ENCODE data around the gene CCL4.
"Not testable (repeated sequence)": the region's sequence is repeated elsewhere in the genome, so short reads cannot be mapped to it uniquely, and the experiment has no call there.

The CCL4 gene

DNA sequence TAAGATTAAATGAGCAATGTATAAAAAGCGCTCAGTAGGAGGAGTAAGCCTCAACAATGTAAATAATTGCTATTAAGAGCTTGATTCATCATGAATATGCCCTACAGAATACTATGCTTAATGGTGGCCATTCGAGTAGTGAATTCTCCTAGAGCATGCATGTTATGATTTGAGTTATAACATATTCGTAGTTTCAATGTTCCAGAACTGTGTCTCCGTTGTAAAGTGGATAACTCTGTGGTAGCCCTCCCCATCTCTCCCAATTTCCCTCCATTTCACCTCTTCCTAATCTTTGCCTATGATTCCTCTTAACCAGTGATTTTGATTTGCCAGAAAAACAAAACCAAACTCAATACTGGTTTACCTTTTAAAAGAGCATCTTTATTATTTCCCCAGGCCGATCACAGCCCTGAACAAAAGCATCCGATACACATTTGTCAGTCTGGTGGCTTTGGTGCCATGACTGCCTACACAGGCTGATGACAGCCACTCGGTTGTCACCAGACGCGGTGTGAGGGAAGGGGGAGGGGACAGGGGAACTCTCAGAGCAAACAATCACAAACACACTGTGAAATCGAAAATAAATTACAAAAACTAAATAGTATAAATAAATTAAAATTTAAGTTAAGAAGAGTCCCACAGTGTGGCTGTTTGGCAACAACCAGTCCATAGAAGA lies 15.6 kb upstream of the CCL4 start:
- DNase-seq (ENCODE audit: low spot score): peak; percentile 50

DNA sequence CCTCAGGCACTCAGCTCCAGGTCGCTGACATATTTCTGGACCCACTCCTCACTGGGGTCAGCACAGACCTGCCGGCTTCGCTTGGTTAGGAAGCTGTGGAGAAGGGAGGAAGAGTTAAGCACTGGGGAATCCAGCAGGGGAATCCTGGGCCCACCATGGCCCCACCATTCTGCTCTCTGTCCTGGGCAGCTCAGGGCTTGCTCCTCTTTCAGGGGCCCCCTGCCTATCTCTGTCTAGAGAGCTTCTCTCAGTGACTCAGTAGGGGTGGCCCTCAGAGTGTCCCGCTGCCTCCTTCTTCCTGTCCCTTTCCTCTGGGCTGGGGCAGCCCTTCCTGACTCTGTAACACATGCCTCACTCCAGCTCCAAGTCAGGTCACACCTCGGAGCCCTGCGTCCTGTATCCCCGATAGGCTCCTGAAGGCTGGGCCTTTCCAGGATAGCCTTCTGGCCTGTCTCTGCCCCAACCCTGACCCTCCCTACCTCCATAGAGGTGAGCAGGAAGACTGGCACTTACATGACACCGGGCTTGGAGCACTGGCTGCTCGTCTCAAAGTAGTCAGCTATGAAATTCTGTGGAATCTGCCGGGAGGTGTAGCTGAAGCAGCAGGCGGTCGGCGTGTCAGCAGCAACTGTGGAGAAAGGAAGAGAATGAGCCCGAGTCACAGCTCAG lies 14.8 kb upstream of the CCL4 start:
- DNase-seq (ENCODE audit: low spot score): no peak

DNA sequence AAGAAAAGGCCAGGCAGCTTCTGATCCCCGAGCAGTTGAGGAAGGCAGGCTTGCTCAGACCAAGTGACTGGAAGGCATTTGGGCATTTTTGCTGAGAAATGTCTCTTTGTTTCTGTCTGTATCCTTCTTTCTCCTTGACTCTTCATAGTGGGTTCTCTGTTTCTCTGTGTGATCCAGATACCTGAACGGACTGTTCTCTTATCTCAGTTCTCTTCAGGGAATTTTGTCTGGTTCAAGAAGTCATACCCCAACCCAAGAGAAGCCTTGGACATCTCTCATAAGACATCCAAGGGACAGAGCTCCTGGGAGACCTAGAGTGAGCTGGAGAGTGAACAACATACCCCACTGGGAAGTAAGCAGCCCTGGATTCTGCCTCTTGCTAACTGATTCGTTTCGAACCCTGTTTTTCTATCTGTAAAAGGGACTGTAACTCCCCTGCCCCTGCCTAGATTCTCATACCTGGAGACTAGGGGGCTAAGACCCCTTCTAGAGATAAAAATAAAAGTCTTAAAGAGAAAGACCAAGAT lies 14.2 kb upstream of the CCL4 start:
- DNase-seq (ENCODE audit: low spot score): no peak

DNA sequence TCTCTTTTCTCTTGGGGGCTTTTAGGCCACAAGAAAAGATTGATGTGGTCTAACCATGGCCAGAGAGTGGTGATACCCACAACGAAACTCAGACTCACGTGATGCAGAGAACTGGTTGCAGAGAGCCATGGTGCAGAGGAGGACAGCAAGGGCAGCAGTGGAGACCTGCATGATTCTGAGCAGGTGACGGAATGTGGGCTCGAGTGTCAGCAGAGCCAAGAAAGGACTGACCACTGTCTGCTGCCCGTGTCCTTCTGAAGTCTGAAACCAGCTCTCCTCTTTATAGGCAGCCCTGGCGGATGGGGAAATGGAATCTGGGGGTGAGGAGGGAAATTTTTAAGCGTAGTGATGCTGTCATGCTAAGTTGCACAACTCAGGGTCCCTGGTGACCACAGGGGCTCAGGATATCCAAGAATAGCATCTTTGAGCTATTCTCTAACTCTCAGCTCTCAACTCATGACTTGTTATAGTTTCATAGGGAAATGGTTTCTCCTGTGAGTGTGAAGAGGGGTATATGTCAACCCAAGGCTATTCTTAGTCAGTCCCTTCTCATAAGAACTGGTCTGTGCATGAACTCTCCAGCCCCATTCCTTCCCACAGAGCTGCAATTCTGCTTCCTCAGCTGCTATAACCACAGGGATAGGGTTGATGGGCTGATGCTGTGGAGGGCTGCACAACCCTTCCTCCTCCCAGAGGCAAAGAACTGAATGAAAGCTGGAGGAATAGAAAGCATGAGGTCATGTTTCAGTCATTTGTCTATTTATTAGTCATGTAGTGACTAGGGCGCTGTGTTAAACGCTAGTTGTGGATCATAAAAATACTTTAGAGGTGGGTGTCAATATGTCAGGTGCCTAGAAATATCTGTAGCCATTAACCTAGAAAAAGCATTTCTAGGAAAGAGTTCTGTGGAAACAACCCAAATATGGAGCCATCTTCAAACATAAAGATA lies 13.5 kb upstream of the CCL4 start, which contains the start of gene CCL3:
Gene CCL3 (minus strand): TSS at position 256 of the 949 bp plus-strand sequence. CDS start 85 bp downstream, at position 171.
- peak; percentile 46 for DNase-seq (ENCODE audit: low spot score)

DNA sequence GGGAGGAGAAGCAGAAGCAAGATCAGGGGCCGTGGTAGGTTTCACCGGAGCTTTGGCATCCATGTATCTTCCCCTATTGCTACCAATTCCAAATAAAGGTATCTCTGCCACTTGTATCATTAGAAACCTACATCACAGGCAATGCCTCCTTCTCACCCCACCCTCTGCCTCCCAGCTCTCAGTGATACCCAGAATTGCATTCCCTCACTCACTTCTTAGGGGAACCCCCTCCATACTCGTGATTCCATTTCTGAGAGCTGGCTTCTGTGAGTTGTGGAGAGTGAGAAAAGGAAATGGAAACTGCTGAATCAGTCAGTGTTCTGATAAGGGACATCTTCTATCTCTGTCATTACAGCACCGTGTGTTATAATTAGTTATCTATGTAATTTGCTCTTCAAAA lies 11.4 kb upstream of the CCL4 start:
- peak; percentile 64 for DNase-seq (ENCODE audit: low spot score)

DNA sequence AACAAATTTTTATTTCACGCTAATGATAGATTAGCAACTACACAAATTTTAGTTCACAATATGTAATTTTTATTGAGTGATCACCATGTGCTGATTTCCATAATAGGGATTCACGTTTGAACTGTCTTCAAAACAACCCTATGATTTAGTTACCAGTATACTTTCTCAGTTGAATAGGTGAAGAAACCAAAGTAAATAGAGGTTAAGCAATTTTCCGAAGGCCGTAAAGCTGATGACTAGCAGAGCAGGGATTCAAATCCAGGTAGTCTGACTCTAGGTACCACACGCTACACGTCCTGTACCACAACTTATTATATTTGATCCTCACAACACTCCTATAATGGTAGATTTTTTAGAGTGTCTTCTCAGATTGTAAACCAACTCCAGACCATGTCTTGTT lies 10.9 kb upstream of the CCL4 start:
- not testable (repeated sequence) for DNase-seq (ENCODE audit: low spot score)

DNA sequence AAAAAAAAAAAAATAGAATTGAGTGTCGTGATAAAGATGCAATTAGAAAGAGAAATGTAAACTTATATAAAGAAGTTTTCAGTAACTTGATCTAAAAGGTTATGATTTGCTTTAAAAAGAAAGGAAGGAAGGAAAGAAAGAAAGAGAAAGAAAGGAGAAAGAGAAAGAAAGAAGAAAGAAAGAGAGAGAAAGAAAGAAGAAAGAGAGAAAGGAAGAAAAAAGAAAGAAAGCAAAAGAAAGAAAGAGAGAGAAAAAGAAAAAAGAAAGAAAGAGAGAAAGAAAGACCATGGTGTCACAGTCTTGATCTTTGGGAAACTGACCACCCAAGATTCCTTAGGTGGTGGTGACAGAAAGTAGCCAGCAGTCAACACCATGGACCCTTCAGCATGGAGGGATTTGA lies 9.4 kb upstream of the CCL4 start:
- no peak for DNase-seq (ENCODE audit: low spot score)

DNA sequence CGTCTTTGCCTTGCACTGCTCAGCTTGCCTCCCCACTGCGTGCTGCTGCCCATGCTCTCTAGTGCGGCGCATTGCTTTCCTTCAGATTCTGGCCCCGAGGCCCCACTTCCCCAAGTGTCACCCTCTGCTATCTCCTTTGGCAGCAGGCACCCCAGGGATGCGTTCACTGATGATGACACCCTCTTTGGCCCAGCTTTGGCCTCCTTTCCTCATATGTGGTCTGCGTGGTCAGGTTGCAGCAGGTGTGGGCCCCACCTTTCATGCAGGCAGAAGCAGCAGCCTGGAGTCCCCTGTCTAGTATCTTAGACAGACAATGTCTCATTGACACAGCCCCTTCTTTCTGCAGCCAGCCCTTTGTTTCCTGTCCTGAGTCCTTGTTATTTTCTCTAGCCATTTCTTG lies 8.9 kb upstream of the CCL4 start:
- DNase-seq (ENCODE audit: low spot score): no peak

DNA sequence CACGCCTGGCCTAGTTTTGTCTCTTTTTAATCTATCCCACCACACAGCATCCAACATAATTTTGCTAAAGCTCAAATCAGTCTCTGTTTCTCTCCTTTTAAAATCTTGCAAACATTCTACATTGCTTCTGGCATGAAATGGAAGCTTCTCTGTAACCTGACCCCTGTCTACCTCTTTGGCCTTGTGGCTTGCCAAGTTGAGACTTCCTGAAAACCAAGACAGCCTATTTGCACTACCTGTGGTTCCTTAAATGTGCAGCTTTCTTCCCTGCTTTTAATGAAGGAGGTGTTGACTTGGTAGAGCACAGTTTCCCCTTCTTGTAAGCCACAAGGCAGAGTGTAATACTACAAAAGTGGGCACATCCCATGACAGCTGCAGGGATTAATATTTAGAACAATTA lies 7.6 kb upstream of the CCL4 start:
- no peak for DNase-seq (ENCODE audit: low spot score)

DNA sequence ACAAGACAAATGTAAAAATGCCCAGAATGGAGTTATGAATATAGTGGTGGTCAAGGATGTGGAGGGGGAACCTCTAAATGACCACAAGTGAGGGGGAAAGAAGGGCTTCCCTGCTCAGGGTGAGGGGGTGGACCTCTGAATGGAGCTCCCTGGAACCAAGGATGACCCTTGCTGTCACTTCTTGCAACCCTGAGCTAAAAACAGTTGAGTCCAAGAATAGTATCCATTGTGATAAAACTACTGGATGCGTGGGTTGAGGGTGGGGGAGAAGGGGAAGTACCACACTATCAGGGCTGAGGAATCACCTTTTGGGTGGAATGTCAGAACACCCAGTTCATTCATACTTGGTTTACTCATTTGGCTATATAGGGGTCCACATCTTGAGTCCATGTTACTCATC lies 4.6 kb upstream of the CCL4 start:
- DNase-seq (ENCODE audit: low spot score): not testable (repeated sequence)

DNA sequence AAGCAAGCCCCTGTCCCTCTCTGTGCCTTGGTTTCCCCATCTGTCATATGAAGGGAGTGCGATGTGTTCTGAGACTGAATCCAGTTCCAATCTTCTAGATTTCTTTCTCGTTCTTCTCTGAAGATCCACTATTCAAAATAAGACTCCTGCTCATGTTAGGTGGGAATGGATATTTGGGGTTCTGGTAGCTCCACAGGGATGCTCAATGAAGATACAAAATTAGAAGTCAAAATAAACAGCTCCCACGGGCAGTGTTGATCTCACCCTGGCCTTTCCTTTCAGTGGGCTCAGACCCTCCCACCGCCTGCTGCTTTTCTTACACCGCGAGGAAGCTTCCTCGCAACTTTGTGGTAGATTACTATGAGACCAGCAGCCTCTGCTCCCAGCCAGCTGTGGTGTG lies 619 bp downstream of the CCL4 start:
- DNase-seq (ENCODE audit: low spot score): not testable (repeated sequence)

DNA sequence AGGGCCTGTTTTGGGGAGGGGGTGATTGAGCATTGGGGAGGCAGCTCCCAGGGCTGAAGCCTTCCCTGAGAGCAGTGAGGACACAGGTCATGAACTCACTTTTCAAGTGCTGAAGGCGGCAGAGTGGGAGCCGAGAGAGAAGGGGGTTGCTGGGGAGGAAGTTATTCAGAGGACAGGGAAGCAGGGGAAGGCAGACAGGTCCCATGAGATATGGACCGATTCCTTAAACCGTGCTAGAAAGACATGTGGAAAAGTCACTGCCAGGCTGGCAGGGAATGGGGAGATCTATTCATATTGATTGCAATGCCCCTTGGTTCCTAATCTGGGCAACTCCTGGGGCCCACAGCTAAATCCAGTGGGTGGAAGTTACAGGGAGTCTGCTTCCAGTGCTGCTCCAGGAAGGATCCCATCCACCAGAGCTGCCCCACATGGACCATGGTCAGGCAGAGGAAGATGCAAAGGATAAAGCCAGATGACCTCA lies 1.1 kb downstream of the CCL4 start:
- no peak for DNase-seq (ENCODE audit: low spot score)

DNA sequence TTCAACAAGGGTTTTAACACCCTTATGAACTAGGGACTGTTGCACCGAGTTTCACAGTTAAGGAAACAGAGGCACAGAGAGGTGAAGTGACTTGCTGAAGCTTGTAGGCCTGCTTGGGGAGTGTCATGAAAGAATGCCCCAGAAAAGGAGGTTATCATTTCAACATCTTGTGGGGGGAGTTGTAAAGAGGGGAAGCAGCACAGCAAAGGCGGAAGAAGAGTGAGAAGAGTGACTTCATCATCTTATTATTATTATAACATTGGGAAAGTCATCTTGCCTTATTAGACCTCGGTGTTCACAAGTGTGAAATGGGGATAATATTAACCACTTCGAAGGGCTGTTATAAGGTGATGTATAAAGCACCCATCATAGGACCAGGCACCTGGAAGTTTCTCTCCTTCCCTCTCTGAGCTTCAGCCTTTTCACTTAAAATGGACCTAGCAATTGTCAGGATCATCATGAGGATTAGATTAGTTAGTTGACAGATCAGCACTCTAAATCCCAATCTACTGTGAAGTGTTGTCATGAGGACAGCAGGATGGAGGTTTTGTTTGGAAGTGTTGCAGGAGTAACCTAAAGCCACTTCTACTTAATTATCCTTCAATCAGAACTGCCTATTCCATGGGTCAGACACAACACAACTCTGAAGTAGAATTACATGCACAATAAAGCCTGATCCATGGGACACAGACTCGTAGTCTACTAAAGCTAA lies 2.3 kb downstream of the CCL4 start:
- peak; percentile 36 for DNase-seq (ENCODE audit: low spot score)

DNA sequence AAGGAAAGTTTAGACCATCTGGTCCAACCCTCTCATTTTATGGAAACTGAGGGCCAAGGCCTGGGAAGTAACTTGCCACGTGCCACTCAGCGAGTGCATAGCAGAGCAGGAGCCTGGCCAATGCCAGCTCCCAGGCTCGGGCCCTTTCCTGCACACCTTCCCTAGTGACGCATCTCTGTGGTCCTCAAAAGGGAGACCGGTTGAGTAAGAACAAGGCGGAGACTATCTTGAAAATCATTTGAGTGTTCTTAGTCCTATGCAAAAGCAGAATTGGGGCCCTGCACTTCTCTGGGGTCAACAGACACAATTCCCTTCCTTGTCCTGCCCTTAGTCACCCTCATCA lies 2.8 kb downstream of the CCL4 start:
- no peak for DNase-seq (ENCODE audit: low spot score)

DNA sequence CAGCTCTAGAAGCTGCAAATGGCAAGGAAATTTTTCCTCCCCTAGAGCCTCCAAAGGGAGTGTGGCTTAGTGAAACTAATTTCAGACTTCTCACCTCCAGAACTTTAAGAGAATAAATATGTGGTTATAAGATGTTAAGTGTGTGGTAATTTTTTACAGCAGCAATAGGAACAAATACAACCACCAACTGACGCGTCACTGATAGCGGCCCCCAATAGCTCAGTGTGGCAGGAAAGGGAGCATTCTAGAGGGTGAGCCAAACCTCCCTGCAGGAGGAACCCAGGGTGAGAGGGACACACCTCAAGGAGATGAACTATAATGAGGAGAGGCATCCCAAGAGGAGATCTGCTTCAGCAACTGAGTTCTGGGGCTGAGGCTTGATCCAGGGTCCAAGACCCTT lies 4.0 kb downstream of the CCL4 start:
- peak; percentile 26 for DNase-seq (ENCODE audit: low spot score)

DNA sequence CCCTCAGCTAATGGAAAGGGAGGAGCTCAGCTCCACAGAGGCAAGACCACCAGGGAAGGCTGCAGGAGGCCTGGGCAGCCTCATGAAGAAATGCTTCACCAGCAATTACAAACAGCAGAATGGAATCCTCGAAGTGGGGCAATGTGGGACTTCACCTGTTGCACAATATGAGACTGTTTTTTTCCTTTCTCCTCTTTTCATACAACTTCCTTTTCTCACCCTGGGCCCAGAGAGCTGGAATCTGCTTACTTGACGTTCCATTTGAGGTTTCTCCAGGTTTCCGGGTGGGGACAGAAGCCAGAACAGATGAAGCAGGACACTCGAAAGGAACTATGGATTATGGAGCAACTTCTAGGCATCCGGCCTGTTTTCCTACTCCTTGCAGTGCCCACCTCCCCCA lies 4.6 kb downstream of the CCL4 start:
- DNase-seq (ENCODE audit: low spot score): not testable (repeated sequence)

DNA sequence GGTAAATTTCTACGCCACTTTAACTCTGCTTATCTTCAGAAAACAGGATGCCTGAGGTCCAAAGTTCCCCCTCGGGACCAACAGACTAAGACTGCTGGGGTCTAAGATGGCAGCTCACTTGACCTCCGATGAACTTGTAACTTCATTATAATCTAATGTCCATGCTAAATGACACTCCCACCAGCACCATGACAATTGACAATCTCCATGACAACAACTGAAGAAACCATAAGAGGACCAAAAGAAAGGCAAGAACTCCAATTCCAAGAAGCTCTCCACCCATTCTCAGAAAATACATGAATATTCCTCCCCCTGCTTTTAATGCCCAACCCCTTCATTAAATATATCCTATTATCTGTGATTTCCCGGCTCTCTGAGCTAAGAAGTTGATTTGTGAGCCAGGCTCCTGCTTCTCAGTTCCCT lies 7.5 kb downstream of the CCL4 start:
- DNase-seq (ENCODE audit: low spot score): no peak

DNA sequence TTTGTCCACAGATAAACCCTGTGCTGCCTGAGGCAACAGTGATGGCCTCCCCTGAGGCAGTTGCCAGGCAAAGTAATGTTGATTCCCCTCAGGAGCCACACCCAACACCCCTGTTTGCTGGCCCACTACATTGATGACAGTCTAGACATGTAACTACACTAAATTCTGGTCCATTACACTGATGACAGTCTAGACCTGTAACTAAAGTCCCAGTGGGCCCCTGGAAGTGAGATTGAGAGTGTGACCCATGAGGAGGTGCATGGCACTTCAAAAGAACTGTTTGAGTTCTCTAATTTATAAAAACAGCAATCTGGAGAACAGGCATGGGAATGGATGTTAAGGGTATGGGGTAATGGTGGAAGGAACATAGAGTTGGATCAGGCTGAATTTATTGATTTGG lies 8.9 kb downstream of the CCL4 start:
- no peak for DNase-seq (ENCODE audit: low spot score)

DNA sequence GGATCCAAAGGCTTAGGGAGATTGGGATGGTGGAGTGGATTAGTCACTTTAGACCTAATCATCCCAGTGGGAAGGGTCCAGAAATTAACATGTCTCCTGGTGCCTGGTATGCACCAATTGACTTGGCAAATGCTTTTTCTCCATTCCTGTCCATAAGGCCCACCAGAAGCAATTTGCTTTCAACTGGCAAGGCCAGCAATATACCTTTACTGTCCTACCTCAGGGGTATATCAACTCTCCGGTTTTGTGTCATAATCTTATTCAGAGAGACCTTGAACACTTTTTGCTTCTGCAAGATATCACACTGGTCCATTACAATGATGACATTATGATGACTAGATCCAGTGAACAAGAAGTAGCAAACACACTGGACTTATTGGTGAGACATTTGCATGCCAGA lies 9.5 kb downstream of the CCL4 start:
- not testable (repeated sequence) for DNase-seq (ENCODE audit: low spot score)

DNA sequence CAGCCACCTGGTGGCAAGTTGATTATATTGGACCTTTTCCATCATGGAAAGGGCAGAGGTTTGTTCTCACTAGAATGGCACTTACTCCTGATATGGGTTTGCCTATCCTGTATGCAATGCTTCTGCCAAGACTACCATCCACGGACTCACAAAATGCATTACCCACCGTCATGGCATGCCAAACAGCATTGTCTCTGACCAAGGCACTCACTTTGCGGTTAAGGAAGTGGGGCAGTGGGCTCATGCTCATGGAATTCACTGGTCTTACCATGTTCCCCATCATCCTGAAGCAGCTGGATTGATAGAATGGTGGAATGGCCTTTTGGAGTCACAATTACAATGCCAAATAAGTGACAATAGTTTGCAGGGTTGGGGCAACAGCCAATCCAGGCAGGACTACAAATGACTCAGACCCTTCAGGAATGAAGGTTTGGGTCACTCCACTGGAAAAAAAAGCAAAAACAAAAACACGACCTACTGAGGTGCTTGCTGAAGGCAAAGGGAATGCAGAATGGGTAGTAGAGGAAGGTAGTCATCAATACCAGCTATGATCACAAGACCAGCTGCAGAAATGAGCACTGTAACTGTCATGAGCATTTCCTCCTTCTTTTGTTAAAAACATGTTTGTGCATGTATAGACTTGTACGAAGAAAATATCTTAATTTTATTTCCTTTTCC lies 11.5 kb downstream of the CCL4 start:
- not testable (repeated sequence) for DNase-seq (ENCODE audit: low spot score)

DNA sequence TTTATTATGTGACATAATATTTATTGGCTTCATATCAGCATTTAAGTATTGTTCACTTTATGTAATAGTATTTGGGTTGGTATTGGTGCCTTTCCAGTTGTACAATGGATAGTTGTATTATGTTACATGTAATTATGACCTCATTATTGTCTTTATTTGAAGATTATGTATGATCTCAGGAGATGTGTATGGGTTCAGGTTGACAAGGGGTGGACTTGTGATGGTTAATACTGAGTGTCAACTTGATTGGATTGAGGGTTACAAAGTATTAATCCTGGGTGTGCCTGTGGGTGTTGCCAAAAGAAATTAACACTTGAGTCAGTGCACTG lies 12.0 kb downstream of the CCL4 start:
- DNase-seq (ENCODE audit: low spot score): not testable (repeated sequence)

Measured in CD4-positive, alpha-beta T cell treated with Interleukin-2 at 100 ng/mL for 4 hours (primary cell).